ENCODE measurements around the gene ACBD6.

ACBD6 gene

GRCh38 chr1:180267211-180267561, 235.2 kb downstream of the ACBD6 start:
- DNase-seq: no peak

GRCh38 chr1:180266275-180267210, 235.8 kb downstream of the ACBD6 start:
- DNase-seq: no peak

- no peak for DNase-seq
Measured at GRCh38 chr1:180265871-180266270, 236.5 kb downstream of the ACBD6 start.

GRCh38 chr1:180265201-180265600, 237.2 kb downstream of the ACBD6 start:
- DNase-seq: no peak

GRCh38 chr1:180264595-180264994, 237.8 kb downstream of the ACBD6 start:
- no peak for DNase-seq

GRCh38 chr1:180262628-180263488, 239.5 kb downstream of the ACBD6 start:
- DNase-seq: no peak

- no peak for DNase-seq
Measured at GRCh38 chr1:180261524-180262155, 240.7 kb downstream of the ACBD6 start.

GRCh38 chr1:180261030-180261429, 241.3 kb downstream of the ACBD6 start:
- no peak for DNase-seq

- no peak for DNase-seq
Measured at GRCh38 chr1:180260541-180260940, 241.8 kb downstream of the ACBD6 start.

GRCh38 chr1:180259431-180260338, 242.7 kb downstream of the ACBD6 start:
- DNase-seq: no peak

- no peak for DNase-seq
Measured at GRCh38 chr1:180258935-180259334, 243.4 kb downstream of the ACBD6 start.

- no peak for DNase-seq
Measured at GRCh38 chr1:180258290-180258689, 244.1 kb downstream of the ACBD6 start.

- DNase-seq: no peak
Measured at GRCh38 chr1:180257486-180257885, 244.9 kb downstream of the ACBD6 start.

- DNase-seq: no peak
Measured at GRCh38 chr1:180257028-180257386, 245.4 kb downstream of the ACBD6 start.

GRCh38 chr1:180256341-180257027, 245.9 kb downstream of the ACBD6 start:
- DNase-seq: no peak

GRCh38 chr1:180255536-180256340, 246.6 kb downstream of the ACBD6 start:
- DNase-seq: no peak

GRCh38 chr1:180254854-180255253, 247.5 kb downstream of the ACBD6 start:
- DNase-seq: no peak

GRCh38 chr1:180254496-180254819, 247.9 kb downstream of the ACBD6 start:
- no peak for DNase-seq

- no peak for DNase-seq
Measured at GRCh38 chr1:180253585-180254495, 248.5 kb downstream of the ACBD6 start.
